ENCODE measurements around the gene KCNQ5.

The KCNQ5 gene

GRCh38 chr6:72665599-72665998, 43.7 kb downstream of the KCNQ5 start (continued):
- TF ChIP-seq ZNF148 (tag by site-specific recombination; IDR thresholded peaks at IDR 0.05; ENCODE audit: borderline replicate concordance), result no peak

- H3K36me3 ChIP-seq (ENCODE audit: control insufficient read depth in 2 of 2, insufficient read depth in 1 of 2, low read length in 2 of 2), result no peaks in the 10 kb centered on the region
- no peaks in the 10 kb centered on the region for H3K4me1 ChIP-seq (ENCODE audit: control insufficient read depth, insufficient read depth, low read length)
- TF ChIP-seq ZNF121 (tag by site-specific recombination; IDR thresholded peaks at IDR 0.05) (no peak), ZNF335 (tag by site-specific recombination; conservative IDR thresholded peaks at IDR 0.05) (no peak), MYNN (tag by site-specific recombination; IDR thresholded peaks at IDR 0.05; ENCODE audit: borderline replicate concordance) (no peak), ZNF626 (tag by site-specific recombination; IDR thresholded peaks at IDR 0.05) (no peak), ZNF214 (tag by site-specific recombination; IDR thresholded peaks at IDR 0.05; ENCODE audit: borderline replicate concordance) (no peak), ZNF175 (tag by site-specific recombination; IDR thresholded peaks at IDR 0.05) (no peak), ZNF521 (tag by site-specific recombination; IDR thresholded peaks at IDR 0.05) (no peak), ZNF623 (tag by site-specific recombination; IDR thresholded peaks at IDR 0.05) (no peak), ZSCAN23 (tag by site-specific recombination; IDR thresholded peaks at IDR 0.05) (no peak), KLF8 (tag by site-specific recombination; IDR thresholded peaks at IDR 0.05) (no peak), GLIS1 (tag by site-specific recombination; IDR thresholded peaks at IDR 0.05) (no peak), ZNF155 (tag by site-specific recombination; IDR thresholded peaks at IDR 0.05) (no peak), ZNF558 (tag by site-specific recombination; IDR thresholded peaks at IDR 0.05) (no peak)
- H3K4me3 ChIP-seq (ENCODE audit: low read depth, low read length), result no peak overlapping the region
- CTCF ChIA-PET, result interaction anchor here (0.9 to 1.2 kb wide), 4 partner anchors 13 to 460 kb away, joined by 4 to 6 read pairs (median 4); no protein-coding TSS in a partner anchor
- no peak overlapping the region for H3K27ac ChIP-seq (ENCODE audit: extremely low read depth, low read depth, low read length)
- no peaks in the 10 kb centered on the region for H3K9me3 ChIP-seq (ENCODE audit: control insufficient read depth, insufficient read depth, low read depth, low read length)
- POLR2A ChIA-PET, result no interaction called here
Measured at GRCh38 chr6:72669324-72669723, 47.5 kb downstream of the KCNQ5 start.

GRCh38 chr6:72672906-72673305, 51.0 kb downstream of the KCNQ5 start:
- H3K27ac ChIP-seq (ENCODE audit: extremely low read depth, low read depth, low read length), result no peak overlapping the region
- H3K9me3 ChIP-seq (ENCODE audit: control insufficient read depth, insufficient read depth, low read depth, low read length), result no peaks in the 10 kb centered on the region
- H3K36me3 ChIP-seq (ENCODE audit: control insufficient read depth in 2 of 2, insufficient read depth in 1 of 2, low read length in 2 of 2), result no peaks in the 10 kb centered on the region
- no peak overlapping the region for H3K4me3 ChIP-seq (ENCODE audit: low read depth, low read length)
- CTCF ChIA-PET, result no interaction called here
- POLR2A ChIA-PET, result no interaction called here
- peaks cover 7% of the 10 kb centered on the region for H3K4me1 ChIP-seq (ENCODE audit: control insufficient read depth, insufficient read depth, low read length)
- TF ChIP-seq MYNN (tag by site-specific recombination; IDR thresholded peaks at IDR 0.05; ENCODE audit: borderline replicate concordance) (no peak), ZNF391 (tag by site-specific recombination; IDR thresholded peaks at IDR 0.05; ENCODE audit: borderline replicate concordance, low read depth) (no peak), ZSCAN23 (tag by site-specific recombination; IDR thresholded peaks at IDR 0.05) (no peak), ZNF133 (tag by site-specific recombination; IDR thresholded peaks at IDR 0.05) (peak; percentile 47; the same call in 1 of the 2 replicates)

GRCh38 chr6:72674842-72675241, 53.0 kb downstream of the KCNQ5 start:
- H3K9me3 ChIP-seq (ENCODE audit: control insufficient read depth, insufficient read depth, low read depth, low read length), result no peaks in the 10 kb centered on the region
- no peak overlapping the region for H3K27ac ChIP-seq (ENCODE audit: extremely low read depth, low read depth, low read length)
- CTCF ChIA-PET, result interaction anchor here (1.0 kb wide), 1 partner anchor 11 kb away, joined by 3 read pairs; no protein-coding TSS in a partner anchor
- H3K4me3 ChIP-seq (ENCODE audit: low read depth, low read length), result no peak overlapping the region
- H3K4me1 ChIP-seq (ENCODE audit: control insufficient read depth, insufficient read depth, low read length), result peaks cover 7% of the 10 kb centered on the region
- H3K36me3 ChIP-seq (ENCODE audit: control insufficient read depth in 2 of 2, insufficient read depth in 1 of 2, low read length in 2 of 2), result no peaks in the 10 kb centered on the region
- POLR2A ChIA-PET, result no interaction called here
- TF ChIP-seq ZNF623 (tag by site-specific recombination; IDR thresholded peaks at IDR 0.05) (no peak), ZNF426 (tag by site-specific recombination; IDR thresholded peaks at IDR 0.05) (no peak), KLF8 (tag by site-specific recombination; IDR thresholded peaks at IDR 0.05) (no peak), ZNF843 (tag by site-specific recombination; IDR thresholded peaks at IDR 0.05) (no peak), ZNF10 (tag by site-specific recombination; IDR thresholded peaks at IDR 0.05) (no peak), ZNF248 (tag by site-specific recombination; IDR thresholded peaks at IDR 0.05) (no peak), ZFP41 (tag by site-specific recombination; IDR thresholded peaks at IDR 0.05; ENCODE audit: borderline replicate concordance) (no peak), ZNF433 (tag by site-specific recombination; IDR thresholded peaks at IDR 0.05; ENCODE audit: low read depth) (no peak), ZNF366 (tag by site-specific recombination; conservative IDR thresholded peaks at IDR 0.05) (no peak)
- TF ChIP-seq, protein P1, sequence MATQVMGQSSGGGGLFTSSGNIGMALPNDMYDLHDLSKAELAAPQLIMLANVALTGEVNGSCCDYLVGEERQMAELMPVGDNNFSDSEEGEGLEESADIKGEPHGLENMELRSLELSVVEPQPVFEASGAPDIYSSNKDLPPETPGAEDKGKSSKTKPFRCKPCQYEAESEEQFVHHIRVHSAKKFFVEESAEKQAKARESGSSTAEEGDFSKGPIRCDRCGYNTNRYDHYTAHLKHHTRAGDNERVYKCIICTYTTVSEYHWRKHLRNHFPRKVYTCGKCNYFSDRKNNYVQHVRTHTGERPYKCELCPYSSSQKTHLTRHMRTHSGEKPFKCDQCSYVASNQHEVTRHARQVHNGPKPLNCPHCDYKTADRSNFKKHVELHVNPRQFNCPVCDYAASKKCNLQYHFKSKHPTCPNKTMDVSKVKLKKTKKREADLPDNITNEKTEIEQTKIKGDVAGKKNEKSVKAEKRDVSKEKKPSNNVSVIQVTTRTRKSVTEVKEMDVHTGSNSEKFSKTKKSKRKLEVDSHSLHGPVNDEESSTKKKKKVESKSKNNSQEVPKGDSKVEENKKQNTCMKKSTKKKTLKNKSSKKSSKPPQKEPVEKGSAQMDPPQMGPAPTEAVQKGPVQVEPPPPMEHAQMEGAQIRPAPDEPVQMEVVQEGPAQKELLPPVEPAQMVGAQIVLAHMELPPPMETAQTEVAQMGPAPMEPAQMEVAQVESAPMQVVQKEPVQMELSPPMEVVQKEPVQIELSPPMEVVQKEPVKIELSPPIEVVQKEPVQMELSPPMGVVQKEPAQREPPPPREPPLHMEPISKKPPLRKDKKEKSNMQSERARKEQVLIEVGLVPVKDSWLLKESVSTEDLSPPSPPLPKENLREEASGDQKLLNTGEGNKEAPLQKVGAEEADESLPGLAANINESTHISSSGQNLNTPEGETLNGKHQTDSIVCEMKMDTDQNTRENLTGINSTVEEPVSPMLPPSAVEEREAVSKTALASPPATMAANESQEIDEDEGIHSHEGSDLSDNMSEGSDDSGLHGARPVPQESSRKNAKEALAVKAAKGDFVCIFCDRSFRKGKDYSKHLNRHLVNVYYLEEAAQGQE (tag by site-specific recombination; IDR thresholded peaks at IDR 0.05), result no peak
- TF ChIP-seq, protein P2, sequence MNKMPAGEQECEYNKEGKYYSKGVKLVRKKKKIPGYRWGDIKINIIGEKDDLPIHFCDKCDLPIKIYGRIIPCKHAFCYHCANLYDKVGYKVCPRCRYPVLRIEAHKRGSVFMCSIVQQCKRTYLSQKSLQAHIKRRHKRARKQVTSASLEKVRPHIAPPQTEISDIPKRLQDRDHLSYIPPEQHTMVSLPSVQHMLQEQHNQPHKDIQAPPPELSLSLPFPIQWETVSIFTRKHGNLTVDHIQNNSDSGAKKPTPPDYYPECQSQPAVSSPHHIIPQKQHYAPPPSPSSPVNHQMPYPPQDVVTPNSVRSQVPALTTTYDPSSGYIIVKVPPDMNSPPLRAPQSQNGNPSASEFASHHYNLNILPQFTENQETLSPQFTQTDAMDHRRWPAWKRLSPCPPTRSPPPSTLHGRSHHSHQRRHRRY (tag by site-specific recombination; IDR thresholded peaks at IDR 0.05), result no peak

Measured in HEK293 (cell line).